HG02623 (cell line): Measurements from ENCODE around the gene YWHAG.
"Not testable (repeated sequence)": the region's sequence is repeated elsewhere in the genome, so short reads cannot be mapped to it uniquely, and the experiment has no call there.

Source experiments
- ATAC-seq: cut with Tn5 transposase; IDR thresholded peaks from one replicate; pipeline ENCODE4 v1.9.1; 2021; ENCODE audit warnings: moderate library complexity; ENCODE audit not compliant: unreplicated experiment

Gene YWHAG

GRCh38 chr7:76349313-76349885 is 9.4 kb downstream of the YWHAG start:
- ATAC-seq, result no peak

GRCh38 chr7:76347710-76348109 is 11.1 kb downstream of the YWHAG start:
- ATAC-seq, result no peak

- no peak for ATAC-seq
Measured at GRCh38 chr7:76346778-76347177, 12.0 kb downstream of the YWHAG start.

GRCh38 chr7:76346097-76346496 is 12.7 kb downstream of the YWHAG start:
- no peak for ATAC-seq

- no peak for ATAC-seq
Measured at GRCh38 chr7:76343931-76344321, 14.9 kb downstream of the YWHAG start.

GRCh38 chr7:76343294-76343930 is 15.4 kb downstream of the YWHAG start:
- ATAC-seq, result no peak

- no peak for ATAC-seq
Measured at GRCh38 chr7:76342222-76342621, 16.6 kb downstream of the YWHAG start.

GRCh38 chr7:76340617-76341131 is 18.1 kb downstream of the YWHAG start:
- no peak for ATAC-seq

GRCh38 chr7:76338298-76339084 is 20.3 kb downstream of the YWHAG start:
- ATAC-seq, result no peak

- no peak for ATAC-seq
Measured at GRCh38 chr7:76337147-76337546, 21.6 kb downstream of the YWHAG start.

GRCh38 chr7:76336094-76336493 is 22.7 kb downstream of the YWHAG start:
- ATAC-seq, result no peak

GRCh38 chr7:76335417-76335816 is 23.4 kb downstream of the YWHAG start:
- not testable (repeated sequence) for ATAC-seq

- ATAC-seq, result no peak
Measured at GRCh38 chr7:76334320-76334967, 24.3 kb downstream of the YWHAG start.

- ATAC-seq, result no peak
Measured at GRCh38 chr7:76333511-76334101, 25.2 kb downstream of the YWHAG start.

GRCh38 chr7:76332078-76332477 is 26.7 kb downstream of the YWHAG start:
- ATAC-seq, result no peak

GRCh38 chr7:76330673-76331072 is 28.1 kb downstream of the YWHAG start:
- ATAC-seq, result no peak

GRCh38 chr7:76330261-76330660 is 28.5 kb downstream of the YWHAG start:
- ATAC-seq, result no peak

GRCh38 chr7:76329479-76329878 is 29.3 kb downstream of the YWHAG start:
- ATAC-seq, result no peak

GRCh38 chr7:76328389-76328788 is 30.4 kb downstream of the YWHAG start:
- no peak for ATAC-seq

GRCh38 chr7:76327610-76328009 is 31.2 kb downstream of the YWHAG start:
- ATAC-seq, result no peak

GRCh38 chr7:76326646-76327233 is 32.1 kb downstream of the YWHAG start:
- no peak for ATAC-seq
